Activated CD4-positive, alpha-beta T cell treated with anti-CD3 and anti-CD28 coated beads, Interleukin-2, amount 50 U/mL, for 16 hours (primary cell): Measurements from ENCODE around the gene GK.
"Not testable (repeated sequence)": the region's sequence is repeated elsewhere in the genome, so short reads cannot be mapped to it uniquely, and the experiment has no call there.

Source experiments
- DNase-seq: peaks from one replicate; pipeline ENCODE4 v3.0.0-alpha.2; 2020

The GK gene

GRCh38 chrX:30713061-30713525 is 59.9 kb downstream of the GK start:
- DNase-seq = peak; percentile 91

DNA sequence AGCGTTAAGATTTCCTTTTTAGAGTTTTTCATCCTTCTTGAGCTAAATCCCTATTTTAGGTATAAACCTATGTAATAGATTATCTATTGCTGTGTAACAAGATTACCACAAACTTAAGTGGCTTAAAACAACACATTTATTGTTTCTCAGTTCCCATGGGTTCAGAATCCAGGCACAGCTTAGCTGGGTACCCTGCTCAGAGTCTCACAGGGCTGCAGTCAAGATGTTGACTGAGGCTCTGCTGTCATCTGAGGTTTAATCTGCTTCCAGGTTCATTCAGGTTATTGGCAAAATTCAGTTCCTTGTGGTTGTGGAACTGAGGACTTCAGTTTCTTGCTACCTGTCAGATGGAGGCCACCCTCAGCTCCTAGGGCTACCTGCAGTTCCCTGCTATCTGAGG is 60.9 kb downstream of the GK start:
- DNase-seq = no peak

GRCh38 chrX:30715976-30716375 is 62.8 kb downstream of the GK start:
- DNase-seq = no peak

- no peak for DNase-seq
These were observed 80.8 kb downstream of the GK start for GRCh38 chrX:30733852-30734660.

DNA sequence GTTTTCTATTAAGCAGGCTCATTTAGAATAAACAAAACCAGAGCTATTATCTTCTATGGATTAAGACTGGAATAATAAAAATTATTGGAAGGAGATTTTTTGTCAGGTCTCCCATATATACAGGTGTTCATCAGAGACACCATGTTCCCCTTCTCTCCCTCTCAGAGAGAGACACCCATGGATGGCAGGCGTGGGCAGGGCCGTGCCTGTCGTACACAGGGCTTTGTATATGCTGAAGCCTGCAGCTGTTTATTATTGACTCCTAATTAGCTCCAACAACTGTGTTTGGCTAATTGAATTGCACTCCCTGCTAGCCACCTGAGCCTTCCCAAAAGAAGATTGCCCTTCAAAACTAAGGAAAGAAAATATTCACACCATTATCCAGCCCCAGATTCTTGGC is 81.6 kb downstream of the GK start:
- no peak for DNase-seq

DNA sequence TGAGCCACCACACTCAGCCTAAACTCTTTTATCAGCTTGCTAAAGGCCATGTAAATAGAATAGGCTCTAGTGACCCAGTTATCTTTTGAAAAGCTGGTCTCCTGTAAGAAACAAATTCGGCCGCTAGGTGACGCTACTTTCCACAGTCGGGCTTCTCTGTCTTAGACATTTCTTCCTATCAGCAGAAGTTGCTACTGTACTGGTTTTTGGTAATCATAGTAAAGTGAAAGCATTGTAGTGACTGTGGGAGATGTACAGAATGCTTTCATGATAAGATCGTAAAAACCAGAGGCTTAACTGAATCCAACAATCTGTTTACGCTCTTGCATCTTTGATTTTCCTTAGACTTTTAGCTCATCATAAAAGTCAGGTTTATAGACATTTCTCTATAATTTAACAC is 82.6 kb downstream of the GK start:
- peak; percentile 84 for DNase-seq

DNA sequence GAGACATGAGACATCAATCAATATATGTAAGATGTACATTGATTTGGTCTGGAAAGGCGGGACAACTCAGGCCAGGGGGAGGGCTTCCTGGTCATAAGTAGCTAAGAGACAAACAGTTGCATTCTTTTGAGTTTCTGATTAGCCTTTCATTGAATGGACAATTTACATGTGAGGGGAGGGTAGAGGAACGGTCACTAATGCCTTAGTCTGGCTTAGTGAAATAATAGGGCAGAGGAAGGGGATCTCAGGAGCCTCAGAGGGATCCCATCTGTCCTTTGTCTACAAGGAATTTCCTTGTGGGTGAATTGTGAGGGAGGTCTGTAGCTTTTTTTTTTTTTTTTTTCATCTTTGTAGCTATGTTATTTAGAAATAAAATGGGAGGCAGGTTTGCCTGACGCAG is 88.3 kb downstream of the GK start:
- DNase-seq = no peak

DNA sequence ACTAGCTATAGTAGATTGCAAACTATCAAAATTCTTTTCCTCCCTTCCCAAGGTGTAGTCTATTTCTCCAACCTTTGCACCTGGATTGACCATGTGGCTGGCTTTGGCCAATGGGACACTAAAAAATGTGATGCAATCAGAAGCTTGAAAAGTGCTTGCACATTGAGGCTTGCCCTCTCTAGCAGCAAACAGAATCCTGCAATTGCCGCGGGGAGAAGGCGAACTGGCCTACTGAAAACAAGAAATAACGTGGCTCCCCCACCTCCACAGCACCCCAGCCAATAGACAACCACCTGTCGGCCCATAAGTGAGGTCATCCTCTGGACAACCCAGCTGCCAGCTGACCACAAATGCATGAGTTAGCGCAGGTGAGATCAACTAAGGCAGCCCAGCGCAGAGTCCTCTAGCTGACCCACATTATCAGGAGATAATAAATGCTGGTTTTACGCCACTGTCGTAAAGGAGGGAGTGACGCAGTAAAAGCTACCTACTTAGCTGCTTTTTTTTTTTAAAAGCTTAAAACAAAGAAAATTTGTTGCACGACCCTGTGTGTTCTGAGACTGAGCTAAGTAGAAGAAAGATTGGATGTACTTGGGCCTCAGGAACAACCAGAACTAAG is 95.2 kb downstream of the GK start:
- DNase-seq = no peak

DNA sequence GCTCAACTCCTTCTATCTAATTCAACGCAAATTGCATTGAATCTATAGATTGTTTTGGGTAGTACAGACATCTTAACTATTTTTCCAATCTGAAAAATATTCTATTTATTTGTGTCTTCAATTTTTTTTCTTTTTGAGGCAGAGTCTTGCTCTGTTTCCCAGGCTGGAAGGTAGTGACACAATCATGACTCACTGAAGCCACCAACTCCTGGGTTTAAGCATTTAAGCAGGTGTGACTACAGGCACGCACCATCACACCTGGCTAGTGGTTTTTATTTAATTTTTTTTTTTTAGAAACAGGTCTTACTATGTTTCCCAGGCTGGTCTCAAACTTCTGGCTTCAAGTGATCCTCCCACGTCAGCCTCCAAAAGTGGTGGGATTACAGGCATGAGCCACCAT is 98.3 kb downstream of the GK start:
- DNase-seq = no peak

- peak; percentile 37 for DNase-seq
These were observed 109.5 kb downstream of the GK start for GRCh38 chrX:30762755-30763154.

DNA sequence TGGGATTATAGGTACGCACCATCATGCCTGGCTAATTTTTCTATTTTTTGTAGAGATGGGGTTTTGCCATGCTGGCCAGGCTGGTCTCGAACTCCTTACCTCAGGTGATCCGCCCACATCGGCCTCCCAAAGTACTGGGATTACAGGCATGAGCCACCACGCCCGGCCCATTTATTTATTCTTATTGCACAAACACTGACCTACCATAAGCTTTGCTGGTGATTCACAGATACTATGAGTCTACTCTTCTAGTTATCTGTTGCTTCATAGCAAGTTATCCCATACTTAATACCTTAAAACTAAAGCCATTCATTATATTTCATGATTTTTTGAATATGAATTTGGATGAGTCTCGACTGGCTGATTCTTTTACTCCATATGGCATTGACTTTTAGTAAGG is 120.5 kb downstream of the GK start:
- not testable (repeated sequence) for DNase-seq

DNA sequence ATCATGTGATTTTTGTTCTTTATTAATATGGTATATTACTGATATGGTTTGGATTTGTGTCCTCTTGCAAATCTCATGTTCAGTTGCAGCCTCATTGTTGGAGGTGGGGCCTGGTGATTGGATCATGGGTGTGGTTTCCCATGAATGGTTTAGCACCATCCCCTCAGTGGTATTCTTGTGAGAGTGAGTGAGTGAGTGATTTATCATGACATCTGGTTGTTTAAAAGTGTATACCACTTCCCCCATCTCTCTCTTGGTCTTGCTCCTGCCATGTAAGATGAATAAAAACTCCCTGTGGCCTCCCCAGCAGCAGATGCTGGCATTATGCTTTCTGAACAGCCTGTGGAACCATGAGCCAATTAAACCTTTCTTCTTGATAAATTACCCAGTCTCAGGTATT is 124.4 kb downstream of the GK start:
- DNase-seq = no peak

- no peak for DNase-seq
These were observed 126.3 kb downstream of the GK start for GRCh38 chrX:30779453-30780030.
